COR-L47 (cell line): ENCODE results near the gene GAB4.
"Not testable (repeated sequence)": the region's sequence is repeated elsewhere in the genome, so short reads cannot be mapped to it uniquely, and the experiment has no call there.

ENCODE experiments used
- DNase-seq: peaks from one replicate; lab custom pipeline; 2025; lab: John Stamatoyannopoulos, UW

GAB4 gene

GRCh38 chr22:17007852-17008731 lies at the start of gene GAB4:
GAB4 (minus strand) TSS chr22:17008222; CDS start chr22:17008114, 108 bp downstream.
- no peak for DNase-seq

- DNase-seq, result no peak
Measured at GRCh38 chr22:17056807-17057206, 48.8 kb upstream of the GAB4 start.

GRCh38 chr22:17056058-17056457 lies 48.0 kb upstream of the GAB4 start:
- DNase-seq, result no peak

- no peak for DNase-seq
Measured at GRCh38 chr22:17047656-17048055, 39.6 kb upstream of the GAB4 start.

GRCh38 chr22:17046566-17047348 lies 38.7 kb upstream of the GAB4 start:
- DNase-seq, result no peak

- no peak for DNase-seq
Measured at GRCh38 chr22:17043521-17043920, 35.5 kb upstream of the GAB4 start.

GRCh38 chr22:17036842-17037711 lies 29.1 kb upstream of the GAB4 start:
- not testable (repeated sequence) for DNase-seq

GRCh38 chr22:17035976-17036841 lies 28.2 kb upstream of the GAB4 start:
- DNase-seq, result not testable (repeated sequence)

- DNase-seq, result no peak
Measured at GRCh38 chr22:17035246-17035645, 27.2 kb upstream of the GAB4 start.

- DNase-seq, result not testable (repeated sequence)
Measured at GRCh38 chr22:17034532-17034931, 26.5 kb upstream of the GAB4 start.

GRCh38 chr22:17032277-17032676 lies 24.3 kb upstream of the GAB4 start:
- DNase-seq, result not testable (repeated sequence)

- not testable (repeated sequence) for DNase-seq
Measured at GRCh38 chr22:17024380-17024779, 16.4 kb upstream of the GAB4 start.

- not testable (repeated sequence) for DNase-seq
Measured at GRCh38 chr22:17015552-17015951, 7.5 kb upstream of the GAB4 start.

- not testable (repeated sequence) for DNase-seq
Measured at GRCh38 chr22:17014101-17014440, 6.0 kb upstream of the GAB4 start.

- no peak for DNase-seq
Measured at GRCh38 chr22:17013396-17014100, 5.5 kb upstream of the GAB4 start.

- DNase-seq, result no peak
Measured at GRCh38 chr22:17012267-17012666, 4.2 kb upstream of the GAB4 start.

GRCh38 chr22:17009640-17010291 lies 1.7 kb upstream of the GAB4 start:
- no peak for DNase-seq

- no peak for DNase-seq
Measured at GRCh38 chr22:17007257-17007656, 765 bp downstream of the GAB4 start.

GRCh38 chr22:16989915-16990314 lies 18.1 kb downstream of the GAB4 start:
- no peak for DNase-seq

- no peak for DNase-seq
Measured at GRCh38 chr22:16988257-16988656, 19.8 kb downstream of the GAB4 start.
